HAP-1 (cell line): ENCODE results near the gene ZNF837.

ENCODE experiments used
- DNase-seq, 2 experiments: peaks; one replicate each; pipeline ENCODE4 v3.0.0-alpha.2; 2016 to 2020; ENCODE audit warnings: low spot score in 2 of 2
- H3K27me3 ChIP-seq: fragments of 250-450 bp; sonication (Bioruptor Pico); 2 replicates; pipeline ENCODE4 v1.5.1; 2020; ENCODE audit warnings: low read depth, mild to moderate bottlenecking, moderate library complexity
- H3K36me3 ChIP-seq: fragments of 250-450 bp; sonication (Bioruptor Pico); replicated peaks from 2 replicates; pipeline ENCODE4 v1.5.1; 2020; ENCODE audit warnings: mild to moderate bottlenecking
- H3K4me1 ChIP-seq: fragments of 250-450 bp; sonication (Bioruptor Pico); 2 replicates; pipeline ENCODE4 v1.5.1; 2020; ENCODE audit warnings: mild to moderate bottlenecking
- H3K4me3 ChIP-seq: fragments of 250-450 bp; sonication (Bioruptor Pico); 2 replicates; pipeline ENCODE4 v1.5.1; 2020; ENCODE audit warnings: mild to moderate bottlenecking, moderate library complexity
- H3K9me3 ChIP-seq: fragments of 250-450 bp; sonication (Bioruptor Pico); 2 replicates; pipeline ENCODE4 v1.5.1; 2020; ENCODE audit warnings: mild to moderate bottlenecking, moderate library complexity
- in situ Hi-C: fragments of 300-500 bp; cut with MboI; formaldehyde crosslinking; loops from 3 replicates; pipeline ENCODE4 v1.14.3; 2020; ENCODE audit warnings: low sequenced_read_pairs, inconsistent platforms, mixed read lengths

Gene ZNF837

DNA sequence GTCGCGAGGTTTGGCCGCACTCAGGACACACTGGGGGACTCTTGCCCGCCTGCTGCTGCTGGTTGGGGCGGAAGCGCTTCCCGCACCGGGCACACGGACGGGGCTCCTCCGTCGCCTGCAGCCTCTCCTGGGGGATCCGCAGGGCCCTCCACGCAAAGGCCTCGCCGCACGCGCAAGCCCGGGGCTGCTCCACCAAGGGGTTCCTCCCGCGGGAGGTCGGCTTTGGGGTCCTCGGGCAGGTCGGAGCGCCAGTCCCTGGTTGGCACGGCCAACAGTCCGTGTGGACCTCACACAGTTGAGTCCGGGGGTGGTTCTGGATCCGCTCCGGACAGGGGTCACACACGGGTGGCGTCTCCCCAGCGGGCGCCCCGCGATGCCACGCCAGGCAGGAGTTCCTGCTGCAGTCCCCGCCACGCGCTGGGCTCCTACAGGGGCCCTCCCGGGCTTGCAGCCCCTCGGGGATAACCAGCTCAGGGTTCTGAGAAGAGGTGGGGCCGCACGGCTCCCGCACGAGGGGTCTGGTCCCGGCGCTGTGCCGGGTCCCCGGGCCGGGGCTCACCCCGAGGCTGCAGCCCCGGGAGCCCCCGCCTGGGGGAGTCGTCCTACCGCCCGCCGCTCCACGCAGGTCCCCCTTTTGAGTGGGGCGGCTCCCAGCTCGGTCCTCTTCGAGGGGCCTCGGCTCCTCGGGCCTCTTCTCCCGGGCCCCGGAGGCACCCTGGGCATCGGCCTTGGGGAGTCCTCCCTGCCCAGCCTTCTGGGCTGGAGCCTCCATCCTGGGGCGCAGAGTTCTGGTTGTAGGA, 12.1 kb downstream of the ZNF837 start:
- in situ Hi-C loops, result no loop called here
- no peaks in the 10 kb centered on the region for H3K27me3 ChIP-seq
- no peaks in the 10 kb centered on the region for H3K36me3 ChIP-seq
- DNase-seq, result no peak
- no peak overlapping the region for H3K4me3 ChIP-seq
- no peaks in the 10 kb centered on the region for H3K4me1 ChIP-seq
- H3K9me3 ChIP-seq, result no peaks in the 10 kb centered on the region

DNA sequence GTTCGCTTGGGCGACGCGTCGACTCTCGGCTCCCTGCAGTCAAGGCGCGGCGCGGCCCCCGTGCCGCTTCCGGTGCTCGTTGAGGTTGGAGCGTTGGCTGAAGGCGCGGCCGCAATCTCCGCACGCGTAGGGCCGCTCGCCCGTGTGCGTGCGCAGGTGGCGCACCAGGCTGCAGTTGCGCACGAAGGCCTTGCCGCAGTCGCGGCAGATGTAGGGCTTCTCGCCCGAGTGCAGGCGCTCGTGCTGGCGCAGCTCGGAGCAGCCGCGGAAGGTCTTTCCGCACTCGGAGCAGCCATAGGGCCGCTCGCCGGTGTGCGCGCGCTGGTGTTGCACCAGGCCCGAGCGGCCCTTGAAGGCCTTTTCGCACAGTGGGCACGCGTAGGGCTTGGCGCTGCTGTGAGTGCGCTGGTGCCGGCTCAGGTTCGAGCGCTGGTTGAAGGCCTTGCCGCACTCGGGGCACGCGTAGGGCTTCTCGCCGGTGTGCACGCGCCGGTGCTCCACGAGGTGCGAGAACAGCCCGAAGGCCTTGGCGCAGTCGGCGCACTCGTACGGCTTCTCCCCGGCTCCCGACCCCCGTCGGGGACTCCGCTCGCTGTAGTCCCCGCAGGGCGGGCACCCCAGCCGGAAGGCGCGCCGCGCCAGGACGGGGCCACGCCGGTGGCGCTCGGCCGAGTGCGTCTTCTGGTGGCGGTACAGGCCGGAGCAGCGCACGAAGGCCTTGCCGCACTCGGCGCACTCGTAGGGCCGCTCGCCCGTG, 13.0 kb downstream of the ZNF837 start:
- no peak overlapping the region for H3K4me3 ChIP-seq
- no peaks in the 10 kb centered on the region for H3K4me1 ChIP-seq
- no peaks in the 10 kb centered on the region for H3K9me3 ChIP-seq
- no peak for DNase-seq
- no peaks in the 10 kb centered on the region for H3K36me3 ChIP-seq
- in situ Hi-C loops, result no loop called here
- H3K27me3 ChIP-seq, result no peaks in the 10 kb centered on the region

DNA sequence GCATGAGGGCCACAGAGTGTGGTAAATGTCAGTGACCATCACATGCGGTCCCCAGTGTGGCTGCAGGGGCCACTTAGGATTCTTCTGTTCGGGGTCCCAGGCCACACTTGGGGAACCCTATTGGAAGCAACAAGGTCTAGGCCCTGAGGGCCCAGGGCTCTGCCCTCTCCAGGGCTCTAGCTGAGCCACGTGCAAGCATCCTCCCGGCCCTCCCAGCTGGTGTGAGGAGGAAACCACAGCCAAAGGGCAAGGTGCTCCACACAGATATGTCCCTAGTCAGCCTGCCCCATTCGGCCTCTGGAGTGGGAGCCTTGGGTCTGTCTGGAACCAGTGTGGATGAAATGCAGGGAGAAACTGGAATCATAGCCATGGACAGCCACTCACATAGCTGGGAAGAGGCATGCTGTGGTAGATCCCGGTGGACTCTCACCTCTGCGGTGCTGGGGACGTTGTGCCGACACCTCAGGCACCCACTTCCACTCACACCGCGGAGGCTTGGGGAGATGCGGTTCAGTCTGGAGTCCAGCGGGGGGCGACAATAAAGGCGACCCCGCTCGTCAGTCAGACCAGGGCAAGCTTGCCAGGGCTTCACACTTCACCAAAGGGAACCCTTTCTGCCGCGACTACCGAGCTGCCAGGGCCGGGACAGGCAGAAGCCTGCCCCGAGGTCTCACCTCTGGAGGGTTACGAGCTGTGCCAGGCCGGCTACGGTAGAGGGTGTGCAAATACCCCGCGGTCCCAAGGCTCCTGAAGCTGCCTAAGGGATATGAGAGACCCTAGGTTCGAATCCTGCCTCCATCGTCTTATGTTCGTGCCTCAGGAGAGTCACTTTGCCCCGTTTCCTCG, 14.0 kb downstream of the ZNF837 start:
- DNase-seq, result no peak
- Histone ChIP-seq H3K4me1 (peaks cover under 1% of the 10 kb centered on the region; the same call in 1 of the 2 replicates), H3K27me3 (no peaks in the 10 kb centered on the region), H3K4me3 (no peak overlapping the region), H3K36me3 (peaks cover 3% of the 10 kb centered on the region; the same call in 1 of the 2 replicates), H3K9me3 (no peaks in the 10 kb centered on the region)
- in situ Hi-C loops, result no loop called here

DNA sequence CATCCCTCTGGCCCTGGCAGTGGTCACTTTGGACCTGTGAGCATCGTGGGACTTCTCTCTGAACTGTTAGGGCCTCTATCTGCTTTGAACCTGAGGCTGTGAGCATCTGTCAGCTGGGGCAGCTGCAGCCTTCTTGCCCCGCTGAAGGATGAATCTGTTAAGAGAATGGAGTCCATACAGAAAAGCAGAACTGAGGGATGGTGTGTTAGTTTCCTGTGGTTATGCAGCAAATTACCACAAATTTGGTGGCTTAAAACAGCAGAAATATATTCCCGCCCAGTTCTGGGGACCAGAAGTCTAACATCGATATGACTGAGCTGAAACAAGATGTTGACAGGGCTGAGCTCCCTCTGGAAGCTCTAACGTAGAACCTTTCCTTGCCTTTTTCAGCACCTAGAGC, 16.7 kb downstream of the ZNF837 start:
- Histone ChIP-seq H3K27me3 (no peaks in the 10 kb centered on the region), H3K36me3 (peaks cover 3% of the 10 kb centered on the region; the same call in 1 of the 2 replicates), H3K4me3 (no peak overlapping the region), H3K4me1 (peaks cover 6% of the 10 kb centered on the region; the same call in 1 of the 2 replicates), H3K9me3 (no peaks in the 10 kb centered on the region)
- no peak for DNase-seq
- in situ Hi-C loops, result no loop called here

DNA sequence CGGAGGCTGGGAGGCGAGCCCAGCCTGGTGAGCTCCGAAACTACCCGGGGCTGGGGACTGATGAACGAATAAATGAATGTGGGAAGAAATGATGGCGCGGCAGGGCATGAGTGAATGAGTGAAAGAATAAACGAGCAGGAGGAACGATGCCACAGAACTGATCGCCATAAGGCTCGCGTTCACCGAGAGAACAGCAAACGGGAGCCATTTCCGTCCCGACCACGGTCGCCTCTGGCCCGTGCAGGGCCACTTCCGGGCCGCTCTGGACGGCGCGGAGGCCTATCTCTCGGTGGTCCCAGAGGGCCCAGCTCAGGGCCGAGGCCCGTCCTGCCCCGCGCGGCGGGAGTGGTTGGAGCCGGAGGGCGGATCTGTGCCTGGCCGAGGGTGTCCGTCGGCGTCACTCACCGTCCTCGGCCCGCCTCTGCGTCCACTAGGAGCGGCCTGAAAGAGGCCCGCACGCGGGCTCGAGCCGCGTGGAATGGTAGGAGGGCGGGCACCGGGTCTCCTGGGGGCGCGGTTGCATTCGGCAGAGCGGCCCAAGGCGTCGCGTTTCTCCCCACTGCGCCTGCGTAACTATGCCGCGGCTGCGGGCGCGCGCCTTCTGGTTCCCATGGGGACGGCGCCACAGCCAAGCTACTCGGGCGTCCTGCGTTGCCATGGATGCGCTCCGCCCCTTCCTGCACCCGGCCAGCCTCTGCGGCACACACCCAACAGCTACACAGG, 18.4 kb downstream of the ZNF837 start, which contains the start of gene ZNF497:
Gene ZNF497 (minus strand): TSS at position 480 of the 723 bp plus-strand sequence. CDS start 5,116 bp downstream, outside the sequence.
- Histone ChIP-seq H3K4me1 (peaks cover 6% of the 10 kb centered on the region; the same call in 1 of the 2 replicates), H3K36me3 (peaks cover 3% of the 10 kb centered on the region; the same call in 1 of the 2 replicates), H3K9me3 (no peaks in the 10 kb centered on the region), H3K27me3 (no peaks in the 10 kb centered on the region), H3K4me3 (peak within 1 kb of the TSS; percentile 92)
- in situ Hi-C loops, result no loop called here
- DNase-seq, result peak; percentile 90 to 98

DNA sequence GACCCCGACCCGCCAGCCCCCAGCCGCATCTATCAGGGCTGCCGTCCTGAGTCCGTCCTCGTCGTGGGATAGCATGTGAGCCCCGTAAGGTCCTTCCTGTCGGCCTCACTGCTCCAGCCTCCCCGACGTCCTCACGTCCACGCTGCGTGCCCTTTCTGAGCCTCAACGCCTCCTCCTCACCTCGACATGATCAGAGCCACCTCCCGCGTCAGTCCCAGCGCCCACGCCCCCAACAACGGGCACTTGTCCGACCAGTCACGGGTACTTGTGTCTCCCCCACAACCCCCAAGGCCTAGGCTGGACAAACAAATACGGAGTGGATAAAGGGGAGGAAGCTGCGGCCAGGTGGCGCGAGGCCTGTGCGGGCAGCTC, 18.9 kb downstream of the ZNF837 start:
- no peaks in the 10 kb centered on the region for H3K27me3 ChIP-seq
- H3K4me3 ChIP-seq, result peak overlapping the region; percentile 92
- H3K36me3 ChIP-seq, result peaks cover 3% of the 10 kb centered on the region; the same call in 1 of the 2 replicates
- H3K9me3 ChIP-seq, result no peaks in the 10 kb centered on the region
- peak; percentile 8 to 65 for DNase-seq
- peaks cover 6% of the 10 kb centered on the region; the same call in 1 of the 2 replicates for H3K4me1 ChIP-seq
- in situ Hi-C loops, result no loop called here

DNA sequence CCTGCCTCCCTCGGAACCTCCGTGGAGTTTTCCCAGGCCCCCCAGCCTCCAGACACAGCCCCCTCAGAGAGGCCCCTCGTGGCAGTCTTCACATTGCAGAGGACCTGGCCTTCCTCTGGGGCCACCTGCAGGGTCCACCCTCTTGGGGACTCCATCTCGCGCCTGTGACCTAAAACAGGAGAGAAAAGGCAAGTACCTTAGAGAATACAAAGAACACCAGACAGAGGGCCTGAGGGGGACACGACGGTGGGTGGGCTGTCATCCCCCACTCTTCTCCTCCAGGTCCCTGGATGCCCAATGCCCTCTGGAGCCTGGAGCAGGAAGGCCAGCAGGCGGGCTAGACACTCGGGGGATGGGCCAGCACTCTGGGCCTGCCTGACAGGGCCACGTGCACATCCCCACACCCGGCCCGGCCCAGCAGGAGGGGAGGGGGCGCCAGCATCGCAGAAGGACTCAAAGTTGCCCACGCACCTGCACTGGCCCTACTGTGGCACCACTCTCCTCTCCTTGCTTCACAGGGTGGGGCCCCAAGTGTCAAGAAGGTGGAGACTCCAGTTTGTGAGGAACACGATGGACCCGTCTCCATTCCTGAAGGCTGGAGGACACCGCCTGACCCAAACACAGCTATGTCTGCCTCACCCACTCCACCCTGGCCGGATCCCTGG, 23.2 kb downstream of the ZNF837 start:
- H3K27me3 ChIP-seq, result no peaks in the 10 kb centered on the region
- H3K4me3 ChIP-seq, result no peak overlapping the region
- peaks cover 6% of the 10 kb centered on the region; the same call in 1 of the 2 replicates for H3K4me1 ChIP-seq
- in situ Hi-C loops, result no loop called here
- H3K36me3 ChIP-seq, result peaks cover 3% of the 10 kb centered on the region; the same call in 1 of the 2 replicates
- H3K9me3 ChIP-seq, result no peaks in the 10 kb centered on the region
- DNase-seq, result no peak

DNA sequence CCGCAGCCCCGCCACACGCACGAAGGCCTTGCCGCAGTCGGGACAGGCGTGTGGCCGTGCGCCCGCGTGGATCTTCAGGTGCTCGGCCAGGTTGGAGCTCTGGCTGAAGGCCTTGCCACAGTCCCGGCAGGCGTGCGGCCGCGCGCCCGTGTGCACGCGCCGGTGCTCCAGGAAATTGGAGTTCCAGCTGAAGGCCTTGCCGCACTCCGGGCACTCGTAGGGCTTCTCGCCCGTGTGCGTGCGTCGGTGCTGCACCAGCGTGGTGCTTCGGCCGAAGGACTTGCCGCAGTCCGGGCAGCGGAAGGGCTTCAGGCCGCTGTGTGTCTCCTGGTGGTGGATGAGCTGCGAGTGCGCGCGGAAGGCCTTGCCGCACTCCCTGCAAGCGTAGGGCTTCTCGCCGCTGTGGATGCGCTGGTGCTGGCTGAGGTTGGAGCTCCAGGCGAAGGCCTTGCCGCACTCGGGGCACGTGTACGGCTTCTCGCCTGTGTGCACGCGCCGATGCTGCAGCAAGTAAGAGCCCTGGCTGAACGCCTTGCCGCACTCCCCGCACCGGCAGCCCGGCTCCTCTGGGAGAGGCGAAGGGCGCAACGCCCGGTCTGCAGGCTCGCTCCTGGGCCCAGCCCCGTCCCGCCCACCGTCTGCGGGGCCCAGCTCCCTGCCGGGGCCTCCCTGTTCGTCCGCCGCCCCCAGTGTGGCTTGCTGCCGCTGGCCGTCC, 23.9 kb downstream of the ZNF837 start:
- no peak overlapping the region for H3K4me3 ChIP-seq
- H3K4me1 ChIP-seq, result peaks cover 6% of the 10 kb centered on the region; the same call in 1 of the 2 replicates
- H3K9me3 ChIP-seq, result no peaks in the 10 kb centered on the region
- in situ Hi-C loops, result no loop called here
- DNase-seq, result no peak
- no peaks in the 10 kb centered on the region for H3K36me3 ChIP-seq
- H3K27me3 ChIP-seq, result no peaks in the 10 kb centered on the region

DNA sequence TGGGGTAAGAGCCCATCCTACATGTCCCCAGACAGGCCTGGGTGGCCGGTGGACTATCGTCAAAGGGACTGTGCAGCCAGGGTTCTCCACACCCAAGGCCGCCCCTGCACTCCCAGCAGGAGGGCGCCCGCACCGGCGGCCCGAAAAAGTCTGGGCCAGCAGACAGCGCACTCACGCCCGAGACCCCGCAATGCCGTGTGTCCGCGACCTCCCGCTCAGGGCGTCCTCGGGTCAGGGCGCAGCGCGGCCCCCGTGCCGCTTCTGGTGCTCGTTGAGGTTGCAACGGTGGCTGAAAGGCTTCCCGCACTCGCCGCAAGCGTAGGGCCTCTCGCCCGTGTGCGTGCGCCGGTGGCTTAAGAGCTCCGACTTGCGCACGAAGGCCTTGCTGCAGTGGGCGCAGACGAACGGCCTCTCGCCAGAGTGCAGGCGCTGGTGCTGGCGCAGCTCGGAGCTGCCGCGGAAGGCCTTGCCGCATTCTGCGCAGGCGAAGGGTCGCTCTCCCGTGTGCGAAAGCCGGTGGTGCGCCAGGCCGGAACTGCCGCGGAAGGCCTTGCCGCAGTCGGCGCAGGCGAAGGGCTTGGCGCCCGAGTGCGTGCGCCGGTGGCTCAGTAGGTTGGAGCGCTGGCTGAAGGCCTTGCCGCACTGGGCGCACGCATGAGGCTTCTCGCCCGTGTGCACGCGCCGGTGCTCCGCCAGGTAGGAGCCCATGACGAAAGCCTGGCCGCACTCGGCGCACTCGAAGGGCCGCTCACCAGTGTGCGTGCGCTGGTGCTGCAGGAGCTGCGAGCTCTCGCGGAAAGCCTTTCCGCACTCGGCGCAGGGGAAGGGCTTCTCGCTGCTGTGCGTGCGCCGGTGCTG, 24.7 kb downstream of the ZNF837 start:
- no peaks in the 10 kb centered on the region for H3K9me3 ChIP-seq
- no peak overlapping the region for H3K4me3 ChIP-seq
- in situ Hi-C loops, result no loop called here
- H3K27me3 ChIP-seq, result no peaks in the 10 kb centered on the region
- H3K4me1 ChIP-seq, result no peaks in the 10 kb centered on the region; the same call in 1 of the 2 replicates
- no peak for DNase-seq
- no peaks in the 10 kb centered on the region for H3K36me3 ChIP-seq

DNA sequence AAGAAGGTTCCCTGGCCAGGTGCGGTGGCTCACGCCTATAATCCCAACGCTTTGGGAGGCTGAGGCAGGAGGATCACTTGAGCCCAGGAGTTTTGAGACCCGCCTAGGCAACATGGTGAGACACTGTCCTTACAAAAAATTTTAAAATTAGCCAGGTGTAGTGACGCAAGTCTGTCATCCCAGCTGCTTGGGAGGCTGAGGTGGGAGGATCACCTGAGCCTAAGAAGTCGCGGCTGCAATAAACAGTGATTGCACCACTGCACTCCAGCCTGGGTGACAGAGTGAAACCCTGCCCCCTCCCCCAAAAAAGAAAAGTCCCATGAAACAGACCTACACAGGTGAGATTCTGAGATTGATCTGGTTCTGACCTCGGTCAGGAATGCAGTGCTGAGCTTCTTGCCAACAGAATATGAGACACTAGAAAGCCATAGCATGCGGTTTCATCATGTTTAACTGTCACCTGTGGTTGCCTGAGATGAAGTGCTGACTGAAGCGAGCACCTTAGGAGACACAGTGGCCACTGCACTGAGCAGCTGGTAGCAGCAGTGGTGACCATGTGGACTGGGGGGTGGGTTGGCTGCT, 25.5 kb downstream of the ZNF837 start:
- in situ Hi-C loops, result no loop called here
- Histone ChIP-seq H3K27me3 (no peaks in the 10 kb centered on the region), H3K4me3 (no peak overlapping the region), H3K4me1 (no peaks in the 10 kb centered on the region), H3K36me3 (no peaks in the 10 kb centered on the region), H3K9me3 (no peaks in the 10 kb centered on the region)
- DNase-seq, result no peak

DNA sequence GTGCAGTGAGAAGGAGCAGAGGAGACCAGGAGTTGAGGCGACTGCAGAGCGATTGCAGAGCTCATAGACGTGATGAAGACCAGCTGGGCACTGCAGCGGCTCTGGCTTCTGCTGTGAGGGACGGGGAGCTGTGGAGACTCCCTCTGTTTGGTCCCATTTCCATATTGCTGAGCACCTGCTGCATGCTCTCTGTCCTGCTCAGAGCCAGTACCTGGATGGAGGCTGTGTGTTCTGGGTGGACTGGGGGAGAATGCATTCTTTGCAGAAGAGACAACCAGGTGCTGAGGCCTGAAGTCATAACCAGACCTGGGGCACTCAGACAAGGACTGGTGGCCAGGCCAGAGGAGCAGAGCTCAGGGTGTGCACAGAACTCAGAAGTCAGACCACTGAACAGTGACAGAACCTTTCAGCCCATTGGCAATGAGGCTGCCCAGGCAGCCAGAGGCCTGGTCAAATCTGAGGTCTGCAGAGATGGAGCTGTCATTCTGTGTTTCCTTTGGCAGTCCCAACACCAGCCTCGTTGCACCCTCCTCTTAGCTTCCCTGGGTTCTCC, 26.3 kb downstream of the ZNF837 start:
- Histone ChIP-seq H3K36me3 (no peaks in the 10 kb centered on the region), H3K27me3 (no peaks in the 10 kb centered on the region), H3K4me3 (no peak overlapping the region), H3K4me1 (no peaks in the 10 kb centered on the region), H3K9me3 (no peaks in the 10 kb centered on the region)
- no peak for DNase-seq
- in situ Hi-C loops, result no loop called here
